SU-DHL-6 (cell line): Measurements from ENCODE around the gene ASB18.

Experiments used
- EZH2phosphoT487 ChIP-seq: fragments of 200-600 bp; sonication (generic), shearing (Covaris generic); conservative IDR thresholded peaks from 2 replicates; pipeline ENCODE4 v1.6.1; 2018; ENCODE audit warnings: mild to moderate bottlenecking, antibody characterized with exemption, low read length, moderate library complexity, mixed read lengths
- TF ChIP-seq, protein P1 (sequence below): fragments of 200-600 bp; sonication (generic); IDR thresholded peaks from one replicate; pipeline ENCODE4 v1.5.1; 2017; ENCODE audit warnings: antibody characterized with exemption, mild to moderate bottlenecking, low read length, moderate library complexity; ENCODE audit not compliant: insufficient read depth, poor library complexity, severe bottlenecking

DNA sequence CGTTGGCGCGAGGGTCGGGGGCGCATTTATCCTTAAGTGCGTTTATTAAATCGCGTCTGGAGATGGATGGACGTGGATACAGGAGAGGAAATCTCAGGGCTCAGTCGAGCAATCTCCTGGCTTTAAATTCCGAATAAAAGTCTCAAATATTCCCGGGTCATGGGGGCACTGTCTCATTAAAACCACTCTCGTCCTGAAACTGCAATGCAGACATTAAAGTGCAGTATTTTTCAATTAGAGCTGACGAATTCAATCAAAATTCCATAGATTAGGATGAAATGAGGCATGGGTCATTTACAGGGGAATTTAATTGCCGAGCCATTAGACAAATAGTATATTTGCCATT is 85.3 kb downstream of the ASB18 start:
- TF ChIP-seq, protein P1, sequence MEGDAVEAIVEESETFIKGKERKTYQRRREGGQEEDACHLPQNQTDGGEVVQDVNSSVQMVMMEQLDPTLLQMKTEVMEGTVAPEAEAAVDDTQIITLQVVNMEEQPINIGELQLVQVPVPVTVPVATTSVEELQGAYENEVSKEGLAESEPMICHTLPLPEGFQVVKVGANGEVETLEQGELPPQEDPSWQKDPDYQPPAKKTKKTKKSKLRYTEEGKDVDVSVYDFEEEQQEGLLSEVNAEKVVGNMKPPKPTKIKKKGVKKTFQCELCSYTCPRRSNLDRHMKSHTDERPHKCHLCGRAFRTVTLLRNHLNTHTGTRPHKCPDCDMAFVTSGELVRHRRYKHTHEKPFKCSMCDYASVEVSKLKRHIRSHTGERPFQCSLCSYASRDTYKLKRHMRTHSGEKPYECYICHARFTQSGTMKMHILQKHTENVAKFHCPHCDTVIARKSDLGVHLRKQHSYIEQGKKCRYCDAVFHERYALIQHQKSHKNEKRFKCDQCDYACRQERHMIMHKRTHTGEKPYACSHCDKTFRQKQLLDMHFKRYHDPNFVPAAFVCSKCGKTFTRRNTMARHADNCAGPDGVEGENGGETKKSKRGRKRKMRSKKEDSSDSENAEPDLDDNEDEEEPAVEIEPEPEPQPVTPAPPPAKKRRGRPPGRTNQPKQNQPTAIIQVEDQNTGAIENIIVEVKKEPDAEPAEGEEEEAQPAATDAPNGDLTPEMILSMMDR, result no peak
- TF ChIP-seq EZH2phosphoT487, result no peak
